Measurements from ENCODE around the gene R3HDM2. TPM values are rescaled to one million over a fixed set of nuclear protein-coding genes. Genes with fewer than 3 reads are reported as not detected.

The R3HDM2 gene
- total RNA-seq, 6 experiments from 2014 or later = 33.7 to 39.4 (median 37.9) TPM

GRCh38 chr12:57476993-57477709 is 46.3 kb upstream of the R3HDM2 start:
- Mint-ChIP-seq H3K27me3 (ENCODE audit: insufficient read depth) (peaks cover 46% of the 10 kb centered on the region), H3K9me3 (no peaks in the 10 kb centered on the region), H3K4me3 (no peak overlapping the region), H3K27ac (no peak overlapping the region), H3K4me1 (ENCODE audit: low read depth) (peaks cover 26% of the 10 kb centered on the region), H3K36me3 (ENCODE audit: low read depth) (no peaks in the 10 kb centered on the region; the same call in 1 of the 2 replicates)
- TF ChIP-seq, protein P1, sequence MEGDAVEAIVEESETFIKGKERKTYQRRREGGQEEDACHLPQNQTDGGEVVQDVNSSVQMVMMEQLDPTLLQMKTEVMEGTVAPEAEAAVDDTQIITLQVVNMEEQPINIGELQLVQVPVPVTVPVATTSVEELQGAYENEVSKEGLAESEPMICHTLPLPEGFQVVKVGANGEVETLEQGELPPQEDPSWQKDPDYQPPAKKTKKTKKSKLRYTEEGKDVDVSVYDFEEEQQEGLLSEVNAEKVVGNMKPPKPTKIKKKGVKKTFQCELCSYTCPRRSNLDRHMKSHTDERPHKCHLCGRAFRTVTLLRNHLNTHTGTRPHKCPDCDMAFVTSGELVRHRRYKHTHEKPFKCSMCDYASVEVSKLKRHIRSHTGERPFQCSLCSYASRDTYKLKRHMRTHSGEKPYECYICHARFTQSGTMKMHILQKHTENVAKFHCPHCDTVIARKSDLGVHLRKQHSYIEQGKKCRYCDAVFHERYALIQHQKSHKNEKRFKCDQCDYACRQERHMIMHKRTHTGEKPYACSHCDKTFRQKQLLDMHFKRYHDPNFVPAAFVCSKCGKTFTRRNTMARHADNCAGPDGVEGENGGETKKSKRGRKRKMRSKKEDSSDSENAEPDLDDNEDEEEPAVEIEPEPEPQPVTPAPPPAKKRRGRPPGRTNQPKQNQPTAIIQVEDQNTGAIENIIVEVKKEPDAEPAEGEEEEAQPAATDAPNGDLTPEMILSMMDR (IDR thresholded peaks at IDR 0.05) = no peak
- DNase-seq = no peak

- DNase-seq = no peak
- Mint-ChIP-seq H3K27ac (no peak overlapping the region), H3K36me3 (ENCODE audit: low read depth) (no peaks in the 10 kb centered on the region; the same call in 1 of the 2 replicates), H3K4me3 (no peak overlapping the region), H3K9me3 (no peaks in the 10 kb centered on the region), H3K4me1 (ENCODE audit: low read depth) (peaks cover 26% of the 10 kb centered on the region), H3K27me3 (ENCODE audit: insufficient read depth) (peaks cover 50% of the 10 kb centered on the region)
- TF ChIP-seq, protein P1 (IDR thresholded peaks at IDR 0.05) = peak; percentile 56
Measured at GRCh38 chr12:57476162-57476992, 45.5 kb upstream of the R3HDM2 start.

- Mint-ChIP-seq H3K27me3 (ENCODE audit: insufficient read depth) (peaks cover 45% of the 10 kb centered on the region), H3K4me1 (ENCODE audit: low read depth) (peaks cover 26% of the 10 kb centered on the region), H3K36me3 (ENCODE audit: low read depth) (no peaks in the 10 kb centered on the region; the same call in 1 of the 2 replicates), H3K9me3 (no peaks in the 10 kb centered on the region), H3K27ac (no peak overlapping the region), H3K4me3 (peak overlapping the region; percentile 55)
- TF ChIP-seq, protein P1 (IDR thresholded peaks at IDR 0.05) = no peak
- no peak for DNase-seq
Measured at GRCh38 chr12:57475271-57476161, 44.7 kb upstream of the R3HDM2 start.

GRCh38 chr12:57474862-57475261 is 44.0 kb upstream of the R3HDM2 start:
- H3K27ac Mint-ChIP-seq = no peak overlapping the region
- no peak for DNase-seq
- peaks cover 26% of the 10 kb centered on the region for H3K4me1 Mint-ChIP-seq (ENCODE audit: low read depth)
- TF ChIP-seq, protein P1 (IDR thresholded peaks at IDR 0.05) = no peak
- no peaks in the 10 kb centered on the region; the same call in 1 of the 2 replicates for H3K36me3 Mint-ChIP-seq (ENCODE audit: low read depth)
- peaks cover 45% of the 10 kb centered on the region for H3K27me3 Mint-ChIP-seq (ENCODE audit: insufficient read depth)
- H3K9me3 Mint-ChIP-seq = no peaks in the 10 kb centered on the region
- H3K4me3 Mint-ChIP-seq = no peak overlapping the region

DNA sequence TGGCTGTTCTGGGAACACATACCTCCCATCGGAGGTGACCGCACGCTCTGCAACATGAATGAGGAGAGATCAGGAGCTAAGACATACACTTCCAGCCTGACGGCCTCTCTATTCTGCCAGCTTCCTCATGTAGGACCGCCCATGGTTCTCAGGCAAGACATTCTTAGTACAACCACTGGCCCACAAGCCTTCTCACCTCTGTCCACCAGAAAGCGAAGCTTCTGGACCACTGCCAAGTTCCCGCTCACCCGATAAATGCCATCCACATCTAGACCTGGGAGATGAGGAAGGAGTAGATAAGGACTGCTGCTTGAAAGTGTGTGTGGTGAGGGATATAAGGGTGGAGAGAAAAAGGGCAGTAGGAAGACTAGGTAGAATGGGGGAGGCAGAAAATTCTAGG is 43.6 kb upstream of the R3HDM2 start:
- TF ChIP-seq, protein P1 (IDR thresholded peaks at IDR 0.05) = no peak
- Mint-ChIP-seq H3K4me1 (ENCODE audit: low read depth) (peaks cover 22% of the 10 kb centered on the region), H3K27ac (no peak overlapping the region), H3K36me3 (ENCODE audit: low read depth) (no peaks in the 10 kb centered on the region; the same call in 1 of the 2 replicates), H3K27me3 (ENCODE audit: insufficient read depth) (peaks cover 45% of the 10 kb centered on the region), H3K4me3 (no peak overlapping the region), H3K9me3 (no peaks in the 10 kb centered on the region)
- no peak for DNase-seq
